NCI-H2196 (cell line): Measurements from ENCODE around the gene CUL2.
"Not testable (repeated sequence)": the region's sequence is repeated elsewhere in the genome, so short reads cannot be mapped to it uniquely, and the experiment has no call there.

Source experiments
- DNase-seq: peaks from one replicate; lab custom pipeline; 2025; ENCODE audit not compliant: unreplicated experiment; lab: John Stamatoyannopoulos, UW

Gene CUL2

DNA sequence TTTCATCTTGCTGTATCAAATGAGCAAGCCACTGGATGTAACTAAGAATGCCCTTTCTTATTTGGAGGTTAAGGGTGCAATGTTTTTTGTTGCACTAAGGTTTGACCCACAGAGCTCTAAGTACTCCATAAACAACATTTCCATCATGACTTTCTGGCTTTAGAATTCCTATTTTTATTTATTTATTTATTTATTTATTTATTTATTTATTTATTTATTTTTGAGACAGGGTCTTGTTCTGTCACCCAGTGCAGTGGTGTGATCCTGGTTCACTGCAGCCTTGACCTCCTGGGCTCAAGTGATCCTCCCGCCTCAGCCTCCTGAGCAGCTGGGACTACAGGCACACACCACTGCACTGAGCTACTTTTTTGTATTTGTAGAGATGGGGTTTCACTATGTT lies 9.9 kb downstream of the CUL2 start:
- DNase-seq: not testable (repeated sequence)

DNA sequence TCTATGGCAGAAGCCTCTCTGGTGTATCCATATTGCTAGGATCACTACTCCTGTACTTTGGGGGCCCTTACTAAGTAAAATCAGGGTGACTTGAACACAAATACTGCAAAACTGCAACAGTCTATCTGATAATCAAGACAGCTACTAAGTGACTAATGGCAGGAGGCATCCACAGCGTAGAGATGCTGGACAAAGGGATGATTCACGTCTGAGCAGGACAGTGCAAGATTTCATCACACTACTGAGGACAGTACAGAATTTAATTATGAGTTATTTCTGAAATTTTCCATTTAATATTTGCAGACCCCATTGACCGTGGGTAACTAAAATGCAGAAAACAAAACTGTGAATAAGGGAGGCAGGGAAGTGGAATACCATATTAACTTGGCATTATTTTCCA lies 10.4 kb downstream of the CUL2 start:
- DNase-seq: no peak

DNA sequence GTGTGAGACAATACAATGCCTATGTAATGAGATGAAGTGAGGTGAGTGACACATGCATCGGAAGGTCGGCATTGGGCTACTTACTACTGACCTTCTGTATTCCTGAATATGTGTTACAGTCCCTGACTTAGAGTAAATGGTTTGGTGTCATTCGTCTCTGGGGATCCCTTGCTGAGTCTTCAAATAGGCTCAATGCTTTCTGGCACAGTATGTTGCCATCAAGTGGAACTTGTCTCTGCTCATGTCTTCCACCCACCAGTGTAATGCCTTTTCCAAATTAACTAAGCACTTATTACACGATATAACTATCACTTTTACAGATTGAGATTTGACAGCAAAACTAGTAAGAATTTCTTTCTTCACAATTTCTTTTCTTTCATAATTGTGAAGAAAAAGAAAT lies 10.9 kb downstream of the CUL2 start:
- no peak for DNase-seq

DNA sequence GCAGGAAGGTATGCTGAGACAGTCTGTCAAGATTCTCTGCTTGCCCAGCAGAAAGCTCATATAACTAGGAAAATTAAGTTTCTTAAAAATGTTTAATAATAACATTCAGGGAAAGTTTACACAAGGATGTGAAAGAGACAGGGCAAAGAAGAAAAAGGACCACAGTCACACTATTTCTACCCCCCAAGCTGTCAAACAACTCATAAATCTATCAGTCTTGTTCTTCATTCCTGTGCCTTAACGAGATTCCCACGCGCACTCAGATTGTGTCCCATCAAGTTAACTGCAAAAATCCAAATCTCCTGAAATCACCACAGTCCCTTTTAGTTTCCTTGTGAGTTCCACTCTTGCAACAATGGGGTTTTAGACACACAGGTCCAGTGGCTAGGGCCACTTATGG lies 14.9 kb downstream of the CUL2 start:
- DNase-seq: no peak

DNA sequence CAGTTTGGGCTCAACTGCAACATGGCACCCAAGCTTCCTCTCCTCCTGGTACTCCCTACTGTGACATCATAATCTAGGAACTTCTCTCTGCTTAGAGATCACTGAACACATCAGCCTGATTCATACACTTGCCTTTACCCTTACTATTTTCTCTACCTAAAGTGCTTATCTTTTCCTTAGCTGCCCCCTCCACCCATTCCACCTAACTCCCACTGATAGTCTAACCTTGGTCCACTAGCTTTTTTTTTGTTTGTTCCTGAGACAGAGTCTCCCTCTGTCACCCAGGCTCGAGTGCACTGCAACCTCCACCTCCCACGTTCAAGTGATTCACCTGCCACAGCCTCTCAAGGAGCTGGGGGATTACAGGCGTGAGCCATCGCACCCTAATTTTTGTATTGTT lies 15.9 kb downstream of the CUL2 start:
- DNase-seq: no peak

DNA sequence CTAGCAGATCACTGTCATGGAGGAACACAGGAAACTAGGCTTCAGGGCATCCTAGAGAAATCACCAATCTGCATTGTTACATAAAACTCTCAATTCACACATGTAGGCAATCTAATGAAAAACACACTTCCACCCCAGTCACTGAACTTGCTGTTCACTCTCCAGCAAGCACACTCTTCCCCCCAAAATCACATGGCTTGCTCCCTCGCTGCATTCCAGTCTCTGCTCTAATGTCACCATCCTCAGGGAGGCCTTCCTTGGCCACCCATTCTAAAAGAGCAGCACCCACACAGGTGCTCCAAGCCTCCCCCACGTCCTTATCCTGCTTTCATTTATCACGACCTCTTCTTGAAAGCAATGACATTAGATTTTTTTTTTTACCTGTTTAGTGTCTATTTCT lies 19.6 kb downstream of the CUL2 start:
- DNase-seq: no peak

DNA sequence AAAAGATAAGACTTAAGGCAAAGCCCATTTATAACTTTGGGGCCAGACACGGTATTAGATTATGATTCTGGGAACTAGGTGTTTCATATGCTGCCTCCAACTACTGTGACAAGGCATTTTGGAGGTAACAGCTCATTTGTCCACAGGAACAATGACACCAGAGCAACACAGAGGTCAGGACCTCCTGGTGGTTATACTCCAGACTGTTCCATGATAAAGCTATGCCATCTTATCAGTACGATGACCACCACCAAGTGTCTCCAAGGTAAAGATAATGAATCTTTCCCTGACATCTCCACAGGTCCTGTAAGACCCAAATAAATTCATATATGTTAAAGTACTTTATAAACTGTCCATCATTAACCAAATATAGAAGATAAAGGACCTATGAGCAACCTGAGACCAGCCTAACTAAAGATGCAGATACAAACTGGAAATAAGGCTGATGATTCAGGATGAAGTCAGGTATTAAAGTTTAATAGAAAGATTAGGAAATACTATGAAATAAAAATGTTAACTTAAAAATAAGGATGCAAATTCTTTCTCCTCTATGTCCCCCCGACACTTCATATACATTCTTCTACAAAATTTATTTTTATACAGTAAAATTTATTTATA lies 26.2 kb downstream of the CUL2 start:
- no peak for DNase-seq

DNA sequence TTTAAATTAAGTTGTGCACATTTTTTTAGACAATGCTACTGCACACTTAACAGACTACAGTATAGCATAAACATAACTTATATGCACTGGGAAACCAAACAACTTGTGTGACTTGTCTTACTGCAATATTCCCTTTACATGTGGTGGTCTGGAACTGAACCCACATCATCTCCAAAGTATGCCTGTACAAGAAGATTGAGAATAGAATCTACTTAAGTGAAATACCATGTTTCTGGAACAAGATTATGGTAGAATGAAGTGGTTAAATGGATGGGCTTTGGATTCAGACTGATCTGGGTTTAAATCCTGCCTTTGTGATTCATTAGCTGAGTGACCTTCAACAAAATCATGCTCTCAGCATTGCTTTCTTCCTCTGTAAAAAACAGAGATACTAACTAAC lies 30.7 kb downstream of the CUL2 start:
- no peak for DNase-seq

DNA sequence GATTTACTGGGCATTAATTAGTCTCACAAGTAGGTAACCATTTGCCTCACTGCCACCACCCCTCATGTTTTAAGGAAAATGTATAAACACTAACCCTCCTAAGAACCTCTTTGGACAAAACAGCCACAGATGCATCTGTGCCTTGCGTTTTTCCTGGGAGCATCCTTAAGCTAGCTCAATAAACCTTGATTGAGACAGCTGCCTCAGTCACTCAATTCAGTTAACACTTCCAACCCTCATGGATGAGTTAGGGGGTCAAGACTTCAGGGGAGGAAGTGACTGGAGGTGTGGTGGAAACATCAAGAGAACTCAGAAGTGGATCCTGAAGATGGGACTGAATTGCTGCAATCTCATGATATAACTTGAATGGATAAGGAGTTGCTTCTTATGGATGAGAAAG lies 31.5 kb downstream of the CUL2 start:
- DNase-seq: no peak

DNA sequence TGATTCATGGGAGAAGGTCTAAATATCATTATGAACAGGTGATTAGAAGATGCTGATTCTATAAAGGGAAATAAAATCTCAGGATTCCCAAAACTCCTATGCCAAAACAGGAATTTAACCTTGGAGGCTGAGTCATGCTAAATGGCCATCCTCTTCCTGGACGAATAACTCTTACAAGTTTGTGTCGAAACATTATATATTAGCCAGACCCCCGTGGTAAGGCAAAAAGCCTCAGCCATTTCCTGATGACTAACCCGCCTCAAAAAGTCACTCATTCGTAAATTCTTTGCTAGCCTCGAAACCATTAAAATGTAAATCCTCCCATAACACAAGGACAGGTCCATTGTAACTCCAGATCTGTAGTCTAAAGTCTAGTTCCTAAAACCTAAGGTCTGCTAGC lies 32.0 kb downstream of the CUL2 start:
- no peak for DNase-seq

DNA sequence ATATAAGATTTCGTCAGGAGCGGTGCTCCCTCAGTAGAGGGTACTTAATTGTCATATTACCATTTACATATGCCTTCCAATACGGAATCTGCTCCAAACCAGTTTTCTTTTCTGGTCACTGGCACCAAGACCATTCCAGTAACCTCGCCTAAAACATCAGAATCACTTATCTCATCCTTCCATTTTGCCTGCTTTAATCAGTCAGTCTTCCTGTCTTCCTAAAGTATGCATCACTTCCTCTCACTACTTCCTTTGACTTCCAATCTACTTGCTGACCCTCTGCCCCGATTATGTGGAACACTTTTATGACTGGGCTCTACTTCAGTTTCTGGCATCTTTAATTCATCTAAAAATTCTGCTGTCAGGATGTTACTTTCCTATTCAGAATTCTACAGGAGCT lies 33.5 kb downstream of the CUL2 start:
- DNase-seq: no peak

DNA sequence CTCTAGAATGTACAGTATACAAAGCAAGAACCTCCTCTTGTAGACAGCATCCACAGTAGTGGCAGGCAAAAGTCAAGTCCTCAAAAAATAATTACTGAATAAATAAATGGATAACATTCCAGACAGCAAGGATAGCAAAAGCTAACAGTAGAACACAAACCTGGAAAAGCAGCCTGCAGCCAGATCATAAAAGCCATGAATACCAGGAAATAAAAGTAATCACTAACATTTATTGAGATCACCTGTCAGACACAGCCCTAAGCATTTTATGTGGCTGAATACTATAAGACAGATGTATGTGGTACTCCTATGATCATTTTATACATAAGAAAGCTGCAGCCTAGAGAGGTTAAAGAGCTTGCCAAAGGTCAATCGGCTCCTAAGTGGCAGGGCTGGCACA lies 34.0 kb downstream of the CUL2 start:
- no peak for DNase-seq

DNA sequence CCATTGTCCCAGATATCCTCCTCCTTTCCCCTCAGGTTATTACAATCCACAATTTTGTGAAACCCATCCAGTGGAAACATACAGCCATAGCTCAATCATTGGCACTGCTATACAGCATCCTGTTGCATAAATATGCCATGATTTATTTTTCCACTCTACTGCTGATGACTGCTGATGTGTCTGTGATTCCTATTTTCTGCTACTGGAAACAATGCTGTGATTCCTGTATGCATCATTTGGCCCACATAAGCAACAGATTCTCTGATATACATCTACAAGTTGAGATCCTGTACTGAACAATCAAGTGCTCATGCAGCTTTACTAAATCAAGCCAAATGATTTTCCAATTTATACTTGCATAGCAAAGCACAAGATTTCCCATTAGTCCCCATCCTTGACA lies 39.6 kb downstream of the CUL2 start:
- DNase-seq: no peak

DNA sequence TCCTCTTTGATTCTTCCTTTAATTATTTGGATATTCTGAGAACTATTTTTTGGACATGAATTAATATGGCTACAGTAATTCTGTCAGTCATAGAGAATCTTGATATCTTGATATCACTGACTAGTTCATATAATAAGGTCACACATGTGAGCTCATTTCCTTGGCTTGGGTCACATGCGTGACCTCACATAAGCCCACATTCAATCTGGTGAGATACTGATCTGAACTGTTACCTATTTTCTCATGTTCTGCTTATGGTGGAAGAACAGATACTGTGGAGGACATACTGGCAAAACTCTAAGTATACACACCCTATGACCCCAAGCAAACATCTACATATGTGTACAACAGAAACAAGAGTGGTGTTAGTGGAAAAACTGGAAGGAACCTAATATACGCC lies 44.1 kb downstream of the CUL2 start:
- no peak for DNase-seq

DNA sequence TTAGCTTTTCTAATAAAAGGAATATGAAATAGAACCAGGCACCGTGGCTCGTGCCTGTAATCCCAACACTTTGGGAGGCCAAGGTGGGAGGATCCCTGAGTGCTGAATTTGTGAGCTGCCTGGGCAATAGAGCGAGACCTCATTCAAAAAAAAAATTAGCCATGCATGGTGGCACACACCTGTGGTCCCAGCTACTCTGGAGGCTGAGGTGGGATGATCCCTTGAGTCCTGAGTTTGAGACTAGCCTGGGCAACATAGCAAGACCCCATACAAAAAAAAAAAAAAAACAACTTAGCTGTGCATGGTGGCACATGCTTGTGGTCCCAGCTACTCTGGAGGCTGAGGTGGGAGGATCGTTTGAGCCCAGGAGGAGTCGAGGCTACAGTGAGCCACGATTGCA lies 44.9 kb downstream of the CUL2 start:
- DNase-seq: not testable (repeated sequence)

DNA sequence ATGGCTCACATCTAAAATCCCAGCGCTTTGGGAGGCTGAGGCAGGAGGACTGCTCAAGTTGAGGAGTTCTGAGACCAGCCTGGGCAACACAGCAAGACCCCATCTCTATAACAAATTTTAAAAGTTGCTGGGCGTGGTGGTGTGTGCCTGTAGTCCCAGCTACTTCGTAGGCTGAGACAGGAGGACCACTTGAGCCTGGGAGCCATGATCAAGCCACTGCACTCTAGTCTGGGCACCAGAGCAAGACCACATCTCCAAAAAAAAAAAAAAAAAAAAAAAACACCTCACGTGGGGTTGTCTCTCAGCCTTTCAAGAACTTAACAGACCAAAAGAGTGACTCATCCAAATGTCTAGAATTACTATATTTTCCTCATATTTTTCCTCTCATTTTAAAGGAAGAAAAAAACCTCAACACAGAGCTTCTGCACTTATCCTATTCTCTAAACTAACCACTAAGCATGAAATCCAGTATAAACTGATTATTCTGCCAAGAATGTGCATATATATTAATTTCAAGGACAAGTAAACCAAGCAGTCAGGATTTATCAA lies 46.3 kb downstream of the CUL2 start:
- DNase-seq: no peak

DNA sequence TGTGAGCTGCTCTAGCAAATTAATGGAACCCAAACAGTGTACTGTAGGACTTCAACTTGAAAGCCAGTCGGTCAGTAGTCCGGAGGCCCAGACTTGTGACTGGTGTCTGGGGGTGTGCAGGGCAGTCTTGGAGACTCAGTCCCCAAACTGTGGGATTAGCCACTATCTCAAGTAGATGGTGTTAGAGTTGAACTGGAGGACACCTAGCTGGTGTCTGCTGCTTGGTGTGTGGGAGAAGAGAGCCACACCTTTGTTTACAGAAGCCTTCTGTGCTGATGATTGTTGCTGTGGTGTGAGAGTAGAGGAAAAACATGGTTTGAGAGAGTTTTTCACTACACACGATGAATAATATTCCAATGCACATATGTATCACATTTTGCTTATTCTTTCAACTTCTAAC lies 47.4 kb downstream of the CUL2 start:
- DNase-seq: no peak

DNA sequence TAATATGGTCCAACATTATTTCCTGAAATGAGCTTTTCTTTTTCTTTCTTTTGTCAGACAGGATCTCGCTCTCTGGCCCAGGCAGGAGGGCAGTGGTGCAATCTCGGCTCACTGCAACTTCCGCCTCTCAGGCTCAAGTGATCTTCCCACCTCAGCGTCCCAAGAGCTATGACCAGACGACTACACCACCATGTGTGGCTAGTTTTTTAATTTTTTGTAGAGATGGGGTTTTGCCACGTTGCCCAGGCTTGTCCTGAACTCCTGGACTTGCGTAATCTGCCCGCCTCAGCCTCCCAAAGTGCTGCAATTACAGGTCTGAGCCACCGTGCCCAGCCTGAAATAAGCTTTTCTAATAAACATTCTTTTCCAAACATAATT lies 48.6 kb downstream of the CUL2 start:
- DNase-seq: no peak

DNA sequence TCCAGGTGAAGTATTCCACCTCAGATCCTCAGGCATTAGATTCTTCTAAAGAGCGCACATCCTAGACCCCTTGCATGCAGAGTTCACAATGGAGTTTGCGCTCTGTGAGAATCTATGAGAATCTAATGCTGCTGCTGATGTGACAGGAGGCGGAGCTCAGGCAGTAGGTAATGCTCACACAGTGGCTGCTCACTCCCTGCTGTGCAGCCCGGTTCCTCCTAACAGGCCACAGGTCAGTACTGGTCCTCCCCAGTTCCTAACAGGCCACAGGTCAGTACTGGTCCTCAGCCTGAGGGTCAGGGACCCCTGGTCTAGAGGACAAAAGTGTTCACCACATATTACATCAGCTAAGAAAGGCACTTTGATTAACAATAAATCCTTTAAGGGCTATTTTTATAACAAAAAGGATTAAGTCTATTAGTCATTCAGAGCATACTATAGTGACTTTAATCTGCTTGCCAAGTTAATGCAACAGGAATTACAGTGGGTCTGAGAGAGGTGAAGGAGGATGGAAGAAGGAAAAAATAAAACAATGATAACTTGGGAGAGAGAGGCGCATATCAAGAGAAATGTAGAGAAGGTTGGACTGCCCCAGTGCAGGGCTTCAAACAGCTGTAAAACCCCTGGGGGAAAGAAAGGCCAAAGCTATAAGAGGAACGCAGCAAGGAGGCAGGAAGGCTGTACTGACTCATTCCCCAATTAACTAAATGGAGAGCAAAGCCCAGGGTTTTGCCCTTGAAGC lies 49.2 kb downstream of the CUL2 start:
- no peak for DNase-seq

DNA sequence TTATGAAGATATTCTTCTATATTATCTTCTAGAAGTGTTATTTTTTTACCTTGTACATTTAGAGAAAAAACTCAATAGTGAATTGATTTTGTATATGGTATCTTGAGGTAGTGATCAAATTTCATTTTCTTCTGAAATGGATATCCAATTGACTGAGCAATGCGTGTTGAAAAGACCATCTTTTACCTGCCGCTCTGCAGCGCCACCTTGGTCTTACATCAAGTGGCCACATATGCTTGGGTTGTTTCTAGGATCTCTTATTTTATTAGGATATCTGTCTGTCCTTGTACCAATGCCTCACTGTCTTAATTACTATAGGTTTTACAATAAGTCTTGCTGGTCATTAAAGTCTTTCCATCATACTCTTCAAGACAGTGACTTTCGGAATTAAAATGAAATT lies 53.0 kb downstream of the CUL2 start:
- no peak for DNase-seq

DNA sequence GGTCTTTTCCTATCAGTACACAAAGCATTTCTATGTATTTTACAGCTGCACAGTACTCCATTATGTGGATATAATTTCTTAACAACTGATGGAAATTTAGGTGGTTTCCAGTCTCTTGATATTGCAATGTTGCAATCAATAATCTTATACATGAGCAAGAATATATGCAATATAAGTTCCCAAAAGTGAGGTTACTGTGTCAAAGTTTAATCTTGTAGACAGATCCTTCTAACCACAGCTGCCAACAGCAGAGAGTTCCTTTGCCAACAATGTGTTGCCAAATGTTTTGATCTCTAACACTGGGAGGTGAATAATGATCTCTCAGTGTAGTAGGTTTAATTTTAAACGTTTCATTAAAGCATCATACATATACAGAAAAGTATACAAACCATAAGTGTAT lies 54.5 kb downstream of the CUL2 start:
- no peak for DNase-seq

DNA sequence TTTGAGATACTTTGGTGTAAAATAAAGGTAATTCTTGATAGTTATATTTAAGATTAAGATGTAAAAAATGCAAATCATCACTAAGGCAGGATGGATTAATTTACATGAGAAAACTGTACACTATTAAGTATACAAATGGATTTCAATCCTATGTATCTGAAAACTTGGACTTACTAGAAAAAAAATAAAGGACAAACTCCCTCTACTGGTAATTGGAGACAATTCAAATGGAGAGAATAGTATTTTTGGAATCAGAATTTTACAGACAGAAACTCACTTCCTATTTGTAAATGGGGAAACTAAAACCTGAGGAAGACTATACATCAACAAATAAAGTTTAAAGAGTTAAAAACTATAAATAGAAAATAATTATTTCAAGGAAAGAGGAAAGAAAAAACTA lies 62.6 kb downstream of the CUL2 start:
- no peak for DNase-seq

DNA sequence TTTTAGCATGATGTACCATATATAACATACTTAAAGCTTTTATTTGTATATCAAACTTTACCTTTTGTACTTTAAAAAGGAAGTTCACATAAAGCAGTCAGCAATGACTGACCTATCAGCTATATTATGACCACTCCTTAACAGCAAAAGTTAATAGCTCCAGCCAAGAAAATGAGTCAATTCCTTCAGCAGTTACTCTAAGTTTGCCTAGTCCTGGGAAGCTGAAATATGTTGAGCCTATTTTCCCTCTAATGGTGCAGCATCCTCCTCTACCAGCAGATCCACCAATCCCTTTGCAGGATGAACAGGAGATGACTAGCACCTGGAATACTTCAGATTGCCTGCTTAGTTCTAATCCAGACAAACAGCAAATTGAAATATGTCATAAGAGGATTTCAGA lies 64.2 kb downstream of the CUL2 start:
- DNase-seq: no peak
